Measurements from ENCODE around the gene PLCB2.

PLCB2 gene

DNA sequence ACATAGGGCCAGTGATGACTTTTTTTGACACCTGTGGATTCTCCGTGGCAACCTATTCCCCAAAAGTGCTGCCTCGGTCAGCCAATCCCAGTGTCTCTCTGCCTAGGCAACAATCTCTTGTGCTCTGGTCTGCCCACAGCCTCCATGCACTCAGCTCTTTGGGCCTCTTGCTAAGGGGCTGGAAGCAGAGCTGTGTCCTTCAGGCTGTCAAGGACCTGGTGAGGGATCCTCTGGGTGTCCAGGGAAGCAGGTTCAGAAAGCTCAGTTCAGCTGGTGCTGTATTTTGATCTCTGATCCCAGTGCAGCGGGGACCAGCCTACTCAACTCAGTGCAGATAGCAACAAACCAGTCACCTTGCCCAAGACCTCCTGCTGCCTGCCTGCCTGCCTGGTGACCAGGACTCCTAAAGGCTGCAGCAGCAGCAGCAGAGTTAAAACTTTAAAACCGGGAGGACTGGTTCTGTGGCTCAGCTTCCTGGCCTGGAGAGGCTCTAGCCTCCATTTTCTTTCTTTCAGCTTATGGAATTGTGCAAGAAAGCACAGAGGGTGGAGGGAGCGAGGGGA, 62.7 kb downstream of the PLCB2 start:
- H3K4me3 ChIP-seq (ENCODE audit: low read length) = no peak overlapping the region
- no peak for DNase-seq (ENCODE audit: low read depth, low spot score)

DNA sequence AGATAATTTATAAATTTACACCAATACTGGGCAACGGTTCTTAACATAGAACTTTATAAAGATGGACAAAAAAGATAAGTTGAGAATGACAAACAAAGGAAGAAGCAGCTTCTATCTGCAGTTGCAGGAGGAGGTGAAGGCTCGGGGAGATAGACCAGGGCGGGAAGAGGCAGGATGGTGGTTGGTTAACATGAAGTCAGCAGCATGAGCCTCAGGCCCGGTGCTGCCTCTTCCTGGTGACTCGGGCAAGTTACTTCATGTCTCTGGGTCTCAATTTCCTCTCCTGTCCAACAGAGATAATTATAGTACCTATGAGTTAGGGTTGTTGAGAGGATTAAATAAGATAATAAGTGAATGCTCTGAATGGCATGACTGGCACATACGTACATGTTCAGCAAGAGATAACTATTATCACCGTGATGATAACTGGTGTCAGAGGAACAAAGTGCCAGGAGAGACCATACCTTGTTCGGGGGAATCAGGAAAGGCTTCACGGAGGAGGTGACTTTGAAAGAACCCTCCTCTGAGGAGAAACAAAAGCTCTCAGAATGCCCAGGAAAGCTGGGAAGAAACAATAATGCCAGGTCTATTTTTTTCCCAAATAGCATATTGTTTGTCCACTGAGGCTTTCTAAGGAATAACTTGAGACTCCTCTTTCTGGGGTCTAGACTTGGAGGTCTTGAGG, 64.5 kb downstream of the PLCB2 start:
- no peak for DNase-seq (ENCODE audit: low read depth, low spot score)
- H3K4me3 ChIP-seq (ENCODE audit: low read length) = no peak overlapping the region

- no peak overlapping the region for H3K4me3 ChIP-seq (ENCODE audit: low read length)
- no peak for DNase-seq (ENCODE audit: low read depth, low spot score)
These were observed 65.1 kb downstream of the PLCB2 start for GRCh38 chr15:40242601-40243000.

GRCh38 chr15:40242213-40242599, 65.5 kb downstream of the PLCB2 start:
- no peak overlapping the region for H3K4me3 ChIP-seq (ENCODE audit: low read length)
- DNase-seq (ENCODE audit: low read depth, low spot score) = no peak

DNA sequence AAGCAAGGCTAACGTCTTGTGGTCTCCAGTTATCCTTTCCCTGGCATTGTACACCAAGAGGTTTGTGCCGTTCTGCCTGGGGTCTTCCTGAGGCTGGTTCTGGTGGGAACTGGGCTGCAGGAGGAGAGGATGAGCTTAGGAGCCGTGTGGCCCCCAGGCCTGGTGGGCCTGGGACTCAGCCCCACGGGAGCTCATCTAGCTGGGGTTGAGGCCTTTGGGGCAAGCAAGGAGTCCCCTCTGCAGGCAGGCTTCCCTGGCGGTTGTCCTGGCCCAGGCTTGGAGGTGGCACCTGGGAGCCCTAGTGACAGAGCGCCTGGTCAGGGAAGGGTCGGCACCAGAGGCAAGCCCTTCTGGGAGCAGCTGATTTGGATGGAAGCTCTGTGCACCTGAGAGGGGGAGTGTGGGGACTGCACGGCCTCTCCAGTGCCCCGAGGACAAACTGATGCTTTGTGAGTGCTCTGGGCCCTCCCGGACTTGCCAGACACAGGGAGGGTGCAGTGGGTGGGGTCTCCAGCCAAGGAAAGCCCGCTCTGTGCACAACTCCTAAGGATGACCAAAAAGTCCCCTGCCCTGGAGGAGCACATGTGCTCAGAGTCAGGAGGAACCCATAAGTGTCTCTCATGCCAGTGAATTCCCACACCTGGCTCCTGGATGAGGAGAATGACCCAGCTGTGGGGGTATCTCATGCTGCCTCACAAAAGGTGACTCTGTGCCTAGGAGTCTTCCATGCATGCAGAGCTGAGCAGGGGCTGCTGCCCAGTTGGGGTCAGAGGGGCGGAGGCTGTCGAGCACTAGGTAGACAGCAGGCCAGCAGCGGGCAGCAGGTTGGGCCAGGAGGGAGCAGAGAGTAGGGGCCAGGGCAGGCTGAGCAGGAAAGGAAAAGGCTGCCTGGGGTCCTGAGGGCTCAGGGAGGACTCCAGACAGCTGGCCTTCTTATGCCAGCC, 66.2 kb downstream of the PLCB2 start:
- DNase-seq (ENCODE audit: low read depth, low spot score) = no peak
- H3K4me3 ChIP-seq (ENCODE audit: low read length) = no peak overlapping the region

GRCh38 chr15:40240619-40241221, 67.0 kb downstream of the PLCB2 start:
- no peak for DNase-seq (ENCODE audit: low read depth, low spot score)
- H3K4me3 ChIP-seq (ENCODE audit: low read length) = no peak overlapping the region

- no peak overlapping the region for H3K4me3 ChIP-seq (ENCODE audit: low read length)
- DNase-seq (ENCODE audit: low read depth, low spot score) = no peak
These were observed 67.8 kb downstream of the PLCB2 start for GRCh38 chr15:40239693-40240618.

- no peak overlapping the region for H3K4me3 ChIP-seq (ENCODE audit: low read length)
- no peak for DNase-seq (ENCODE audit: low read depth, low spot score)
These were observed 68.4 kb downstream of the PLCB2 start for GRCh38 chr15:40239404-40239692.

- DNase-seq (ENCODE audit: low read depth, low spot score) = no peak
These were observed 69.0 kb downstream of the PLCB2 start, which contains the start of gene PAK6 for GRCh38 chr15:40238532-40239403. Gene PAK6 (plus strand): TSS chr15:40239063. CDS start chr15:40264786, 25,723 bp downstream.

More at GRCh38 chr15:40238532-40239403, 69.0 kb downstream of the PLCB2 start, which contains the start of gene PAK6:
- no peak within 1 kb of the TSS for H3K4me3 ChIP-seq (ENCODE audit: low read length)
